HCT116 (cell line): ENCODE data around the gene FEM1B. TPM values are rescaled to one million over a fixed set of nuclear protein-coding genes. Genes with fewer than 3 reads are reported as not detected.

ENCODE experiments used
- ATAC-seq: fragments of 200-7000 bp; cut with Tn5 transposase; 2 replicates; pipeline ENCODE4 v1.9.1; 2020; ENCODE audit warnings: mild to moderate bottlenecking, moderate library complexity
- BruUV-seq: library from RNA; stranded (reverse); fragments of 400-500 nt; replicated peaks from 2 replicates; lab custom pipeline; 2021; lab: Mats Ljungman, UMichigan
- CTCF ChIA-PET: fragments of 300-600 bp; sonication (Branson Sonifier 250); formaldehyde crosslinking; loops from one replicate; lab custom pipeline; 2021; ENCODE audit warnings: antibody characterized with exemption; lab: Charles Lee
- POLR2A ChIA-PET: fragments of 300-600, 350-600 bp; sonication (Branson Sonifier 250); formaldehyde crosslinking; loops from one replicate; lab custom pipeline; 2021; ENCODE audit warnings: antibody characterized with exemption; lab: Charles Lee
- RAD21 ChIA-PET, 2 experiments: fragments of 300-600 bp; sonication (Branson Sonifier 250); formaldehyde crosslinking; loops; one replicate each; lab custom pipeline; 2023; ENCODE audit warnings: low total read pairs in 2 of 2; ENCODE audit not compliant: uncharacterized antibody in 2 of 2, unreplicated experiment in 2 of 2, low non-redundant PET in 1 of 2; lab: Charles Lee
- DNase-seq: peaks from one replicate; pipeline ENCODE4 v3.0.0-alpha.2; 2010; ENCODE audit warnings: low read depth, low spot score
- H2AFZ ChIP-seq: fragments of 200-600 bp; shearing (Covaris generic), sonication (generic); 2 replicates; pipeline ENCODE4 v1.6.1; 2017; ENCODE audit warnings: low read depth, mixed run types, mixed read lengths, antibody characterized with exemption, low read length; ENCODE audit not compliant: poor library complexity, severe bottlenecking
- H3K27ac ChIP-seq: 2 replicates; pipeline ENCODE4 v1.5.1; 2012; ENCODE audit warnings: low read depth, low read length
- H3K27me3 ChIP-seq: fragments of 200-600 bp; sonication (generic); 2 replicates; pipeline ENCODE4 v1.6.1; 2016; ENCODE audit warnings: mixed run types, low read length, mixed read lengths; ENCODE audit not compliant: insufficient read depth
- H3K36me3 ChIP-seq, 2 experiments: fragments of 200-500 bp in 1 of 2; fragments of 200-600 bp in 1 of 2; sonication (Bioruptor generic) in 1 of 2; sonication (generic) in 1 of 2; 2 replicates each; pipeline versions ENCODE4 v1.5.1 to v1.6.1; 2014 to 2016; ENCODE audit warnings: low read length in 2 of 2, inconsistent platforms in 1 of 2, mixed read lengths in 1 of 2, mixed run types in 1 of 2; ENCODE audit not compliant: insufficient read depth in 2 of 2, control insufficient read depth in 1 of 2
- H3K4me1 ChIP-seq, 2 experiments: fragments of 200-600 bp in 1 of 2; sonication (generic) in 1 of 2; 2 replicates each; pipeline versions ENCODE4 v1.5.1 to v1.6.1; 2012 to 2017; ENCODE audit warnings: low read length in 2 of 2, inconsistent platforms in 1 of 2, mild to moderate bottlenecking in 1 of 2, mixed read lengths in 1 of 2, mixed run types in 1 of 2, moderate library complexity in 1 of 2; ENCODE audit not compliant: insufficient read depth in 2 of 2, control insufficient read depth in 1 of 2
- H3K4me2 ChIP-seq: fragments of 200-600 bp; sonication (generic); 2 replicates; pipeline ENCODE4 v1.6.1; 2017; ENCODE audit warnings: mixed run types, low read length, mixed read lengths
- H3K4me3 ChIP-seq, 2 experiments: fragments of 200-600 bp in 1 of 2; sonication (generic) in 1 of 2; replicated peaks in 1 of 2; 2 replicates each; pipeline ENCODE4 v1.5.1; 2011 to 2016; ENCODE audit warnings: low read length in 2 of 2, control low read depth in 1 of 2, low read depth in 1 of 2, mild to moderate bottlenecking in 1 of 2, mixed read lengths in 1 of 2, mixed run types in 1 of 2
- H3K79me2 ChIP-seq: fragments of 200-600 bp; sonication (generic); 2 replicates; pipeline ENCODE4 v1.6.1; 2017; ENCODE audit warnings: mild to moderate bottlenecking, mixed run types, low read length, moderate library complexity, mixed read lengths; ENCODE audit not compliant: insufficient read depth
- H3K9ac ChIP-seq: fragments of 200-600 bp; sonication (generic); 2 replicates; pipeline ENCODE4 v1.6.1; 2016; ENCODE audit warnings: low read length, mixed read lengths
- H3K9me2 ChIP-seq: fragments of 200-600 bp; sonication (generic), shearing (Covaris generic); 2 replicates; pipeline ENCODE4 v1.6.1; 2017; ENCODE audit warnings: mixed run types, mild to moderate bottlenecking, moderate library complexity; ENCODE audit not compliant: insufficient read depth
- H3K9me3 ChIP-seq, 2 experiments: fragments of 200-500 bp in 1 of 2; fragments of 200-600 bp in 1 of 2; sonication (Bioruptor generic) in 1 of 2; sonication (generic) in 1 of 2; 2 replicates each; pipeline ENCODE4 v1.6.1; 2014 to 2017; ENCODE audit warnings: low read length in 2 of 2, mixed read lengths in 2 of 2, inconsistent platforms in 1 of 2, low read depth in 1 of 2, mild to moderate bottlenecking in 1 of 2, mixed run types in 1 of 2, moderate library complexity in 1 of 2; ENCODE audit not compliant: control insufficient read depth in 1 of 2, insufficient read depth in 1 of 2
- H4K20me1 ChIP-seq: fragments of 200-600 bp; sonication (generic), shearing (Covaris generic); 2 replicates; pipeline ENCODE4 v1.6.1; 2017; ENCODE audit warnings: mixed run types, mild to moderate bottlenecking, moderate library complexity; ENCODE audit not compliant: insufficient read depth
- CBX3 ChIP-seq: IDR thresholded peaks from 2 replicates; pipeline ENCODE4 v1.6.1; 2012; ENCODE audit warnings: low read depth
- CEBPB ChIP-seq: IDR thresholded peaks from 2 replicates; pipeline ENCODE4 v1.6.1; 2012; ENCODE audit warnings: low read depth
- CTCF ChIP-seq, 3 experiments: fragments of 200-600 bp in 1 of 3; sonication (generic) in 1 of 3; IDR thresholded peaks in 2 of 3; conservative IDR thresholded peaks in 1 of 3; 2 replicates each; pipeline ENCODE4 v1.5.1; 2012 to 2017; ENCODE audit warnings: low read depth in 2 of 3, low read length in 2 of 3, antibody characterized with exemption in 1 of 3, borderline replicate concordance in 1 of 3, control low read depth in 1 of 3, mild to moderate bottlenecking in 1 of 3, mixed read lengths in 1 of 3, mixed run types in 1 of 3, moderate library complexity in 1 of 3; ENCODE audit not compliant: insufficient read depth in 1 of 3
- ELF1 ChIP-seq: IDR thresholded peaks from 2 replicates; pipeline ENCODE4 v1.6.1; 2012; ENCODE audit warnings: low read depth, borderline replicate concordance
- EZH2 ChIP-seq: fragments of 200-600 bp; sonication (generic); IDR thresholded peaks from 2 replicates; pipeline ENCODE4 v1.6.1; 2017; ENCODE audit warnings: antibody characterized with exemption, mixed run types
- EZH2phosphoT487 ChIP-seq: fragments of 200-600 bp; IDR thresholded peaks from 2 replicates; pipeline ENCODE4 v1.6.1; 2018; ENCODE audit warnings: antibody characterized with exemption, borderline replicate concordance
- FOSL1 ChIP-seq: IDR thresholded peaks from 2 replicates; pipeline ENCODE4 v1.6.1; 2012; ENCODE audit warnings: low read depth
- JUND ChIP-seq: IDR thresholded peaks from 2 replicates; pipeline ENCODE4 v1.6.1; 2012
- POLR2A ChIP-seq: IDR thresholded peaks from 2 replicates; pipeline ENCODE4 v1.7.0; 2011; ENCODE audit warnings: borderline replicate concordance; ENCODE audit not compliant: insufficient read depth, insufficient read length; ENCODE audit errors: extremely low read depth
- POLR2AphosphoS5 ChIP-seq: IDR thresholded peaks from 2 replicates; pipeline ENCODE4 v1.6.1; 2011; ENCODE audit warnings: mild to moderate bottlenecking, low read depth, low read length, moderate library complexity
- RAD21 ChIP-seq: IDR thresholded peaks from 2 replicates; pipeline ENCODE4 v1.6.1; 2012; ENCODE audit warnings: low read depth, mild to moderate bottlenecking
- REST ChIP-seq: IDR thresholded peaks from 2 replicates; pipeline ENCODE4 v1.6.1; 2012; ENCODE audit warnings: low read depth
- SRF ChIP-seq: IDR thresholded peaks from 2 replicates; pipeline ENCODE4 v1.6.1; 2012; ENCODE audit warnings: low read depth
- TCF7L2 ChIP-seq: IDR thresholded peaks from 2 replicates; pipeline ENCODE4 v1.7.0; 2011; ENCODE audit warnings: borderline replicate concordance, inconsistent platforms; ENCODE audit not compliant: insufficient read depth, insufficient read length; ENCODE audit errors: extremely low read depth
- ZBTB33 ChIP-seq: IDR thresholded peaks from 2 replicates; pipeline ENCODE4 v1.6.1; 2011; ENCODE audit warnings: mild to moderate bottlenecking, low read length, moderate library complexity; ENCODE audit not compliant: insufficient replicate concordance; ENCODE audit errors: extremely low read depth
- ZFX ChIP-seq: fragments of 450-650 bp; IDR thresholded peaks from 2 replicates; pipeline ENCODE4 v1.6.1; 2017
- intact Hi-C: fragments of 100-400 bp; cut with micrococcal nuclease; formaldehyde crosslinking; loops from 2 replicates; pipeline ENCODE4 v1.10.0; 2022
- total RNA-seq: library from RNA; stranded (reverse); gene quantifications from one replicate; pipeline ENCODE4 v1.2.1, GENCODE V29; 2021; ENCODE audit not compliant: unreplicated experiment

The FEM1B gene
- total RNA-seq, 1 experiment from 2014 or later, result 39.7 TPM

GRCh38 chr15:68298336-68298735, 20.8 kb downstream of the FEM1B start (continued):
- TF ChIP-seq ZBTB33 (no peak), JUND (no peak), EZH2 (no peak), ZFX (no peak), EZH2phosphoT487 (no peak), POLR2AphosphoS5 (no peak), REST (no peak), FOSL1 (no peak), ELF1 (no peak)

- H3K27me3 ChIP-seq, result no peaks in the 10 kb centered on the region
- TF ChIP-seq RAD21, result no peak
- TF ChIP-seq CBX3, result no peak
- TF ChIP-seq ZFX, result no peak
- TF ChIP-seq CTCF (IDR thresholded peaks at IDR 0.05 in 2 of 3, conservative IDR thresholded peaks at IDR 0.05 in 1 of 3; ENCODE audit: borderline replicate concordance in 1 of 3, insufficient read depth in 1 of 3, low read depth in 2 of 3, low read length in 2 of 3), result no peak
- no peak for TF ChIP-seq SRF
- TF ChIP-seq CEBPB, result no peak
- no peak for TF ChIP-seq POLR2A
- TF ChIP-seq TCF7L2, result no peak
- intact Hi-C loops, result no loop called here
- H3K79me2 ChIP-seq, result peaks cover 12% of the 10 kb centered on the region
- no peak overlapping the region for H3K4me2 ChIP-seq
- CTCF ChIA-PET, result interaction anchor here (1.9 kb wide), 1 partner anchor 8 kb away, joined by 6 read pairs; no protein-coding TSS in a partner anchor
- no peak overlapping the region for H3K9ac ChIP-seq
- no peak overlapping the region for H2AFZ ChIP-seq
- H3K27ac ChIP-seq, result no peak overlapping the region
- 0 out of 2 replicates have a peak, but pooled peaks cover 4% of the 10 kb centered on the region for H4K20me1 ChIP-seq
- no peaks in the 10 kb centered on the region for H3K9me3 ChIP-seq
- POLR2A ChIA-PET, result no interaction called here
- DNase-seq (no peak), ATAC-seq (no peak)
- RAD21 ChIA-PET, result no interaction called here
- BruUV-seq, result no TSS peak
- H3K9me2 ChIP-seq, result no peaks in the 10 kb centered on the region
- no peaks in the 10 kb centered on the region; a peak in 1 of 4 replicates for H3K36me3 ChIP-seq
- H3K4me1 ChIP-seq, result peaks cover 0 to 5% of the 10 kb centered on the region in 2 experiments; a peak in 1 of 4 replicates
- H3K4me3 ChIP-seq, result no peak overlapping the region
These were observed 21.4 kb downstream of the FEM1B start for GRCh38 chr15:68298882-68299381.
